ENCODE measurements around the gene POLH. TPM values are rescaled to one million over a fixed set of nuclear protein-coding genes. Genes with fewer than 3 reads are reported as not detected.

Gene POLH
- 28.7 and 38.1 TPM in 2 replicates for total RNA-seq

GRCh38 chr6:43575772-43576551 is at the start of gene POLH, which contains the start of gene XPO5:
Gene POLH (plus strand): TSS chr6:43576185. CDS start chr6:43582320, 6,135 bp downstream.
Gene XPO5 (minus strand): TSS chr6:43576038. CDS start chr6:43575864, 174 bp downstream.

GRCh38 chr6:43629104-43629504 is 53.1 kb downstream of the POLH start, which contains the start of gene GTPBP2:
Gene GTPBP2 (minus strand): TSS chr6:43629264. CDS start chr6:43629162, 102 bp downstream.

DNA sequence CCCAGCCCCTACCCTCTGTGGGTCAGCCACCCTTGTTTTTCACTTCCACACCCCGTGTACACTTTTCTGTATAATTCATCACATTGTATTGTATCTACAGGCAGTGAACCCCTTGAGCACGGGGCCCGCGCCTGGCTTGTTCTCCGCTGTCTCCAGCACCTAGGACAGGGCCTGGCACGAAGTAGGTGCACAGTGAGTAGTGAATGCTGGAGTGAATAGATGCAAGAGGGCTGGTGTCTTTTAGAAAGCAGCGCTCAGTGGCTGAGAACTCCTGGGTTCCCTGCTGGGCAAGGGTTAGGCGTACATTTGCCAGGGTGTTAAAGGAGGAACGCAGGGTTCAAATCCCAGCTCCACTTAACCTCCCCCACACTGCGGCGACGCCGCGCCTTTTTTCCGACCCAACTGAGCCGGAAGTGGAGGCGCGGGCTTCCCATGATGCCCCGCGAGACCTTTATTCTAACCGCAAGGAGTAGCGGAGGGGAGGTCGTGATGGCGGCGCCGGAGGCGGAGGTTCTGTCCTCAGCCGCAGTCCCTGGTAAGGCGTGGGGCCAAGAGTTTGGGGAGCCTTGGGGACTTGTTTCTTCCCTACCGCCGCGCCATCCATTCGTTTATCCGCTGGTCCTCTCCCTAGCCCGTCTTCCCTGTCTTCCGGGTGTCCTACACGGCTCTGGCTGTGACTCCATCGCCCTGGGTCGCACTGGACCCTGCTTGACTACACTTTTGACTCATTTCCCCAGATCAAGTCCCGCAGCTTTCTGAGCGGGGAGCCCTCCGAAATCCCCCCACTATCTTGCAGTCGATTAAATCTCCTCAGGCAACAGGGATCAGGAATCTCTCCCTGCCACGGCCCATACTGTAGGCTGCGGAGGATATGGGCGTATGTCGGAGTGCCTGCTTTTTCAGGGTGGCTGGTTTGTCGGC is 59.7 kb downstream of the POLH start, which contains the start of gene MAD2L1BP:
TSS of gene MAD2L1BP (plus strand) at position 454 of the 921 bp plus-strand sequence. CDS start at position 490, 36 bp downstream.

GRCh38 chr6:43644940-43645612 is 69.1 kb downstream of the POLH start, which contains the start of gene RSPH9:
Gene RSPH9 (plus strand): TSS chr6:43645036. CDS start chr6:43645099, 63 bp downstream.

Small RNA genes lying within 50 kb of the gene (small RNA-seq; reads per million reads assigned to genes)
- gene RF00426: not detected

Other genes with a start within 250 kb of the POLH start
- 8.8 and 9.6 TPM in 2 replicates for gene ZNF318, start 206.5 kb upstream of the POLH start, total RNA-seq
- gene ABCC10, start 148.6 kb upstream of the POLH start, total RNA-seq: 21.1 and 23.8 TPM in 2 replicates
- gene DLK2, start 120.6 kb upstream of the POLH start, total RNA-seq: 0.33 TPM in 1 of 2 replicates, not detected in the other
- 15.4 and 16.0 TPM in 2 replicates for gene TJAP1, start 98.6 kb upstream of the POLH start, total RNA-seq
- gene LRRC73, start 65.8 kb upstream of the POLH start, total RNA-seq: 0.19 and 0.65 TPM in 2 replicates
- gene YIPF3, start 59.3 kb upstream of the POLH start, total RNA-seq: 131 and 133 TPM in 2 replicates
- gene POLR1C, start 59.1 kb upstream of the POLH start, total RNA-seq: 34.9 and 39.5 TPM in 2 replicates
- 37.2 and 41.0 TPM in 2 replicates for gene XPO5, start 147 bp upstream of the POLH start, total RNA-seq
- gene GTPBP2, start 53.1 kb downstream of the POLH start, total RNA-seq: 48.7 and 51.8 TPM in 2 replicates
- gene MAD2L1BP, start 59.7 kb downstream of the POLH start, total RNA-seq: 37.6 and 49.6 TPM in 2 replicates
- gene RSPH9, start 68.9 kb downstream of the POLH start, total RNA-seq: under 0.01 and 0.19 TPM in 2 replicates
- 44.1 and 55.5 TPM in 2 replicates for gene MRPS18A, start 111.6 kb downstream of the POLH start, total RNA-seq
- 13.2 and 29.1 TPM in 2 replicates for gene VEGFA, start 194.0 kb downstream of the POLH start, total RNA-seq